Measurements from ENCODE around the gene KCTD5. TPM values are rescaled to one million over a fixed set of nuclear protein-coding genes. Genes with fewer than 3 reads are reported as not detected.

Gene KCTD5
- total and polyA plus RNA-seq, 10 of the 15 experiments (the other 5 are each of a cell fraction or from before 2014, with no cell fraction given): 0.58 to 56.4 (median 37.3) TPM

- TF ChIP-seq BACH1 (IDR thresholded peaks at IDR 0.05; ENCODE audit: borderline replicate concordance) (no peak), NFYB (IDR thresholded peaks at IDR 0.05; ENCODE audit: insufficient read depth, low read depth, low read length) (no peak), PKNOX1 (IDR thresholded peaks at IDR 0.05) (no peak)
Observed at GRCh38 chr16:2701272-2701671, 18.9 kb downstream of the KCTD5 start (continued).

DNA sequence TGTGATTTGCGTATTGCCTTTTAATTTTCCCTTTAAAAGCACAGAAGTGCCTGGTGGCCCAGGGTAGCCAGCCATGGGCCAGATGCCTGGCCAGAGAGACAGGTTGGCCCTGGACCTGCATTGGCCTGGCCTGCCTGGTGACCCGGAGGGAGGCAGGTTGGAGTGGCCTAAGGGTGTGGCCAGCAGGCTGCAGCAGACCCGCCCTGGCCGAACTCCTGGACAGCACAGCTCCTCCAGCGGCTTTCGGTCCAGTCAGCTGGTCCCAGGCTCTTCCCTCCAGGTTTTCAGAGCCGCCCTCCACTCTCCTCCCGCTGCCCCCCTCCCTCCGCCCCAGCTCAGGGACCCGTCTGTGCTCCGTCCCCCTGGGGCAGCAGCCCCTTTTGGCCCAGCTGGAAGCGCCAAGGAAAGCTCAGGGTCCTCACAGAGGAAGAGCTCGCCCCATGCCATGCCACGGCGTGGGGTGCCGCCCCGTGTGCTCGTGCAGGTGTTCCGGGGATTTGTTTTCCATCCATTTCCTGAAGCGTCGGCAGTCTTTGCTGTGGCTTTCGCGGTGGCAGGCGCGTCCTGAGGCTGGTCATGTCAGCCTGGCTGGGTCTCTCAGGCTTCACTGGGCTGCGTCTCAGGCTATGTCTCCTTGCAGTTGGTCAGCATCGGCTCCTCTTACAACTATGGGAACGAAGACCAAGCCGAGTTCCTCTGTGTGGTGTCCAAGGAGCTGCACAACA, 19.6 kb downstream of the KCTD5 start:
- Histone ChIP-seq H3K27ac (ENCODE audit: control insufficient read depth, insufficient read depth) (no peak overlapping the region), H3K4me1 (ENCODE audit: control insufficient read depth, insufficient read depth, low read length) (no peaks in the 10 kb centered on the region), H4K20me1 (ENCODE audit: control insufficient read depth, insufficient read depth) (no peaks in the 10 kb centered on the region), H2AFZ (ENCODE audit: control insufficient read depth, low read depth, low read length) (no peak overlapping the region), H3K9me3 (replicated peaks; ENCODE audit: control insufficient read depth, insufficient read depth, low read length) (no peaks in the 10 kb centered on the region), H3K4me2 (ENCODE audit: control insufficient read depth, insufficient read depth) (no peak overlapping the region), H3K9ac (ENCODE audit: control insufficient read depth, insufficient read depth, low read length) (no peak overlapping the region), H3K79me2 (ENCODE audit: control insufficient read depth, insufficient read depth, low read length) (no peaks in the 10 kb centered on the region), H3K27me3 (replicated peaks in 1 of 2; ENCODE audit: control insufficient read depth in 2 of 2, insufficient read depth in 2 of 2, low read length in 1 of 2) (no peaks in the 10 kb centered on the region), H3K36me3 (ENCODE audit: control insufficient read depth in 2 of 2, insufficient read depth in 2 of 2, low read length in 1 of 2) (peaks cover 18 to 56% of the 10 kb centered on the region in 2 experiments), H3K4me3 (no peak overlapping the region)
- SMC1A ChIA-PET (ENCODE audit: uncharacterized antibody, unreplicated experiment): no interaction called here
- in situ Hi-C loops (cut with MboI) (no loop called here), intact Hi-C loops (cut with micrococcal nuclease; ENCODE audit: unreplicated experiment) (no loop called here)
- CTCF ChIA-PET: interaction anchor here (0.7 kb wide), 1 partner anchor 349 kb away, joined by 3 read pairs; no protein-coding TSS in a partner anchor
- POLR2A ChIA-PET: no interaction called here
- no TSS peak for BruUV-seq (replicated peaks)
- no peak for DNase-seq (ENCODE audit: low read depth, low spot score)
- no peak for ATAC-seq
- FAIRE-seq: no peak
- 98% methylated on average over 23 of the region's 29 CpGs for WGBS (ENCODE audit: insufficient coverage, insufficient replicate concordance, low lambda C conversion rate, missing lambda C conversion rate)
- RAD21 ChIA-PET (ENCODE audit: unreplicated experiment): no interaction called here
- TF ChIP-seq REST (IDR thresholded peaks at IDR 0.05; ENCODE audit: low read depth, low read length): no peak
- TF ChIP-seq, protein P1, sequence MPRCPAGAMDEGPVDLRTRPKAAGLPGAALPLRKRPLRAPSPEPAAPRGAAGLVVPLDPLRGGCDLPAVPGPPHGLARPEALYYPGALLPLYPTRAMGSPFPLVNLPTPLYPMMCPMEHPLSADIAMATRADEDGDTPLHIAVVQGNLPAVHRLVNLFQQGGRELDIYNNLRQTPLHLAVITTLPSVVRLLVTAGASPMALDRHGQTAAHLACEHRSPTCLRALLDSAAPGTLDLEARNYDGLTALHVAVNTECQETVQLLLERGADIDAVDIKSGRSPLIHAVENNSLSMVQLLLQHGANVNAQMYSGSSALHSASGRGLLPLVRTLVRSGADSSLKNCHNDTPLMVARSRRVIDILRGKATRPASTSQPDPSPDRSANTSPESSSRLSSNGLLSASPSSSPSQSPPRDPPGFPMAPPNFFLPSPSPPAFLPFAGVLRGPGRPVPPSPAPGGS (IDR thresholded peaks at IDR 0.05; ENCODE audit: borderline replicate concordance, insufficient read depth, low read depth, low read length, poor library complexity, severe bottlenecking): no peak
- TF ChIP-seq YBX1 (IDR thresholded peaks at IDR 0.05): no peak
- no peak for TF ChIP-seq MLLT1 (IDR thresholded peaks at IDR 0.05)
- TF ChIP-seq SRF (IDR thresholded peaks at IDR 0.05; ENCODE audit: low read depth in 2 of 2, low read length in 2 of 2): no peak
- TF ChIP-seq NFYB (IDR thresholded peaks at IDR 0.05; ENCODE audit: insufficient read depth, low read depth, low read length): no peak
- no peak for TF ChIP-seq ETV6 (conservative IDR thresholded peaks at IDR 0.05 in 1 of 2, IDR thresholded peaks at IDR 0.05 in 1 of 2; ENCODE audit: borderline replicate concordance in 1 of 2, low read depth in 1 of 2)
- TF ChIP-seq SMAD1 (IDR thresholded peaks at IDR 0.05; ENCODE audit: low read depth, partially characterized antibody): no peak
- no peak for TF ChIP-seq CHD1 (IDR thresholded peaks at IDR 0.05; ENCODE audit: low read depth, low read length)
- TF ChIP-seq CHD2 (IDR thresholded peaks at IDR 0.05; ENCODE audit: borderline replicate concordance, low read depth, low read length): no peak
- TF ChIP-seq EZH2 (IDR thresholded peaks at IDR 0.05; ENCODE audit: borderline replicate concordance, control insufficient read depth, low read depth, low read length): no peak

Data from GM12878 (cell line).